Mesothelial cell of epicardium (in vitro differentiated cells): ENCODE results near the gene PRRT1. TPM values are rescaled to one million over a fixed set of nuclear protein-coding genes. Genes with fewer than 3 reads are reported as not detected.

Experiments
- DNase-seq, 2 experiments: peaks; one replicate each; pipeline ENCODE4 v3.0.0; 2021; ENCODE audit warnings: low spot score in 2 of 2; ENCODE audit not compliant: unreplicated experiment in 2 of 2
- H3K27ac Mint-ChIP-seq: 2 replicates; pipeline ENCODE4 v1.8.0; 2021; ENCODE audit warnings: mixed read lengths
- H3K27me3 Mint-ChIP-seq: 2 replicates; pipeline ENCODE4 v1.8.0; 2021; ENCODE audit warnings: low read depth, mixed read lengths
- H3K36me3 Mint-ChIP-seq: 2 replicates; pipeline ENCODE4 v1.8.0; 2021; ENCODE audit warnings: mixed read lengths
- H3K4me1 Mint-ChIP-seq: 2 replicates; pipeline ENCODE4 v1.8.0; 2021; ENCODE audit warnings: mixed read lengths
- H3K4me3 Mint-ChIP-seq: 2 replicates; pipeline ENCODE4 v1.8.0; 2021; ENCODE audit warnings: mild to moderate bottlenecking, moderate library complexity, mixed read lengths
- H3K9me3 Mint-ChIP-seq: 2 replicates; pipeline ENCODE4 v1.8.0; 2021; ENCODE audit warnings: mixed read lengths
- total RNA-seq: library from RNA; stranded (reverse); gene quantifications from 3 replicates; pipeline ENCODE4 v1.2.1, GENCODE V29; 2021
- TF ChIP-seq, protein P1 (sequence below): fragments of 200-600 bp; sonication (generic); IDR thresholded peaks from one replicate; pipeline ENCODE4 v1.5.0; 2021; ENCODE audit warnings: antibody characterized with exemption; ENCODE audit not compliant: unreplicated experiment

Gene PRRT1
- total RNA-seq, 1 donor from 2014 or later = 3.0 TPM

DNA sequence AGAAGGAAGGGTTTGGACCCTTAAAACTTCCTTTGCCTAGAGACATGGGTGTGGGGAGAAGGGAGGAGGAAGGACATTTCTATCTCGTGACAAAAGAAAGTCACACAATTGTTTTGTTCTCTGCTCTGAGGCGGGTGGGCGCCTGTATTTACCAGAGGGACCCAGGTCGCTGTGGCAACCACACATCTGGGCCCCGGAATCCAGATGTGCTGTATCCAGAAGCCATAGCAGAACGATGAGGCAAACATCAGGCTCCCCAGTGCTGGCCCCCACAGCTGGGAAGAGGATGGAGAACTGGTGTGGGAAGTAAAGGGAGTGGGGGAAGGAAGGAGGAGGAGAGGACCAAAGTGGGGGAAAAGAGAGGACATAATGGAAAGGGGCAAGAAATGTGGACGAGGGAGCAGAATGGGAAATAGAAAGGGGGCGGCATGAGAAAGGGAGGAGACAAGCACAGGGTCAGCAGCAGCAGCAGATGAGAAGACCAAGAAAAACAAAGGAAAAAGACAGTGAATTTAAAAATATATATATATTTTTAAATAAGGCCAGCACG lies 39.2 kb downstream of the PRRT1 start:
- Mint-ChIP-seq H3K4me1 (peaks cover 23% of the 10 kb centered on the region), H3K27ac (peak overlapping the region; percentile 4), H3K4me3 (no peak overlapping the region), H3K27me3 (peaks cover 24% of the 10 kb centered on the region), H3K36me3 (peaks cover 12% of the 10 kb centered on the region), H3K9me3 (no peaks in the 10 kb centered on the region)
- DNase-seq = no peak
- TF ChIP-seq, protein P1, sequence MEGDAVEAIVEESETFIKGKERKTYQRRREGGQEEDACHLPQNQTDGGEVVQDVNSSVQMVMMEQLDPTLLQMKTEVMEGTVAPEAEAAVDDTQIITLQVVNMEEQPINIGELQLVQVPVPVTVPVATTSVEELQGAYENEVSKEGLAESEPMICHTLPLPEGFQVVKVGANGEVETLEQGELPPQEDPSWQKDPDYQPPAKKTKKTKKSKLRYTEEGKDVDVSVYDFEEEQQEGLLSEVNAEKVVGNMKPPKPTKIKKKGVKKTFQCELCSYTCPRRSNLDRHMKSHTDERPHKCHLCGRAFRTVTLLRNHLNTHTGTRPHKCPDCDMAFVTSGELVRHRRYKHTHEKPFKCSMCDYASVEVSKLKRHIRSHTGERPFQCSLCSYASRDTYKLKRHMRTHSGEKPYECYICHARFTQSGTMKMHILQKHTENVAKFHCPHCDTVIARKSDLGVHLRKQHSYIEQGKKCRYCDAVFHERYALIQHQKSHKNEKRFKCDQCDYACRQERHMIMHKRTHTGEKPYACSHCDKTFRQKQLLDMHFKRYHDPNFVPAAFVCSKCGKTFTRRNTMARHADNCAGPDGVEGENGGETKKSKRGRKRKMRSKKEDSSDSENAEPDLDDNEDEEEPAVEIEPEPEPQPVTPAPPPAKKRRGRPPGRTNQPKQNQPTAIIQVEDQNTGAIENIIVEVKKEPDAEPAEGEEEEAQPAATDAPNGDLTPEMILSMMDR = no peak

DNA sequence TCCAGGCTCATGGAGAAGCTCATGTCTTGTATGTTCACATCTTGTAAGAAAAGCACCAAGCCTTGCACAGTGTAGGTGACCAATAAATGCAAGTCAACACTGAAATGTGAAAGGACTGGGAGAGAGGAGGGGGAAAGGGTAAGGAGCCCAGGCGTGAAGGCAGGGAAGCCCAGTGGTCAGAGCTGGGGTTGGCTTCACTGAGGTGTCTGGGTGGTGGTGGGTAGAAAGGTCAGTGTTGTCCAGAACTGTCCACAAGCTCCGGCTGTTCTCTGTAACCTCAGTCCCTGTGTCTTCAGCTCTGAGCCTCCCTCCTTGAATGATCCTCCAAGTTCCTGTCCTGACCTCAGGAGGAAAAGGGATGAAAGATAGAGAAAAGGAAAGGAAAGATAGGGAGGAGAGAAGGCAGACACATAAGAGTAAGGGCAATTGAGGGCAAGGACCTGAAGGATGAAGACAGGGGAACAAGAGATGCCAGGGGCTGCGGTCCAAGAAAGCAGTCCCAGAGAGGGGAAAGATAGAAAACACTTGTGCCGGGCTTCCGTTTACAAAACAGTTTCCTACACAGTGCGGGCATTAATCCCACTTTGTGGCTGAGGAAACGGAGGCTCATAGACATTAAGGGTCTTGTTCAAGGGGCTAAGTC lies 40.2 kb downstream of the PRRT1 start:
- H3K27ac Mint-ChIP-seq = peak overlapping the region; percentile 4
- no peak overlapping the region for H3K4me3 Mint-ChIP-seq
- H3K9me3 Mint-ChIP-seq = no peaks in the 10 kb centered on the region
- H3K4me1 Mint-ChIP-seq = peaks cover 25% of the 10 kb centered on the region
- TF ChIP-seq, protein P1 = no peak
- DNase-seq = no peak
- H3K36me3 Mint-ChIP-seq = peaks cover 11% of the 10 kb centered on the region
- H3K27me3 Mint-ChIP-seq = peaks cover 33% of the 10 kb centered on the region

DNA sequence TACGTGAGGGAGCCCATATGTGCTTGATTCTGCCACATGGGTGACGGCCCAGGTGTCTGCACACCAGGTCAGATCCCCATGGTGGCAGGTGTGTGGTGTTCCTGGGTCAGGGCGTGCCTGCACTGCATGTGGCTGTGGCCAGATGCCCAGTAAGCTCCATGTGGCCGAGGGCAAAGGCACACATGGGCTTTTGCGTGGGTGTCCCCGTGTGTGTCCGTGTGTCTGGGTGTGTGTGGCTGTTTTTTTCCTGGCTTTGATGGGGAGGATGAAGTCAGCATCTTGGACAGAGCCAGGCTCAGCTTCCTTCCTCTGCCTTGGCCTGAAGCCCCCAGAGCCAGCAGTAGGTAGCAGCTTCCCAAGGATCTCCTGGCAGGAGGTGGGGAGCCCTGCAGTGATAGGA lies 41.1 kb downstream of the PRRT1 start:
- DNase-seq = no peak
- Mint-ChIP-seq H3K4me3 (no peak overlapping the region), H3K27me3 (peaks cover 38% of the 10 kb centered on the region), H3K36me3 (peaks cover 4% of the 10 kb centered on the region), H3K4me1 (peaks cover 25% of the 10 kb centered on the region), H3K27ac (no peak overlapping the region), H3K9me3 (no peaks in the 10 kb centered on the region)
- TF ChIP-seq, protein P1 = no peak

DNA sequence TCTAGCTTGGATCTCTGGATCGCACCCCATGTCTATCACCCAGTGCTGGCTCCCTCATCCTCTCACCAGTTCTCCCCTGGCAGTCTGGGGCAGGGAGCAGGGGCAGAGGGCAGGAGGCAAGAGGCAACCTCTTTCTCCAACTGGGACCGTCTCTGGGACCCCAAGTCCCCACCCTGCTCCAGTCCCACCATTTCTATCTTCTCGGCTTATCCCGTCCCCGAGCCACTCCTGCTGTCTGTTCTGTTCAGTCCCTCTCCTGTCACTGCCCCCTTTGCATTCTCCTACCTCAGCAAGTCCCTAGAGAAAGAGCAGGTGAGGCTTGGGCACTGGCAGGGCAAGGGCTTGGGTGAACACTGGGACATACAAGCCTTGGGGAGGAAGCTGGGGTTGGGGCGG lies 42.0 kb downstream of the PRRT1 start:
- TF ChIP-seq, protein P1 = no peak
- H3K27ac Mint-ChIP-seq = no peak overlapping the region
- H3K4me1 Mint-ChIP-seq = peaks cover 20% of the 10 kb centered on the region
- no peak for DNase-seq
- peaks cover 2% of the 10 kb centered on the region for H3K36me3 Mint-ChIP-seq
- no peaks in the 10 kb centered on the region for H3K9me3 Mint-ChIP-seq
- peaks cover 45% of the 10 kb centered on the region for H3K27me3 Mint-ChIP-seq
- no peak overlapping the region for H3K4me3 Mint-ChIP-seq

DNA sequence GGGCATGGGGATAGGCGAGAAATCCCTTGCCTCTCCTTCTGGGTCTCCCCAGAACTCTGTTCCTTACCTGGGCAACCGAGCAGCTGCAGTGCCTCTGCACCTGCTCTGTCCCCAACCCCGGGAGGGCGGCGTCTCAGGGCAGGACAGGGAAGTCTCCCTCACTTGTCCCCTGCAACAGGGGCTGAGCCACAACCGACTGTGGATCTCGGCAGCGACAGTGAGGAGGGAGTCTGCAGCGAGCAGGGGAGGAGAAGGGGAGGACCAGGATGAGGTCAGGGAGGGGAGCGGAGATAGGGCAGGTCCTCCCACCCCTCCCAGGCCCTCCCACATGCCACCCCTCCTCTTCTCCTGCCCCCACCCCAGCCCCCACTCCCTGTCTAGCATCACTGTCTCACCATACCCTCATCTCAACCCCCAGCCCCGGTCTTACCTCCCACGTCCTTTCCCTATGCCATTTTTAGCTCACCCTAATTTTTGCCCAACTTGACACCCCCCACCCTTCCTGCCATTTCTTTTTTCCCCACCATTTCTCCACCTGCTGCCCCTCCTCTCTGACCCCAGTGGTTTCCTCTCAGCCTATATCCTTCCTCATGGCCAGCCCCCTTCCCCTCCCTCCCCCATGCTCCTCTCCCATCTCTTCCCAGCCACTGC lies 42.5 kb downstream of the PRRT1 start, which contains the start of gene TNXB:
Gene TNXB, minus strand, starts transcription at position 225 of the 651 bp plus-strand sequence. CDS start 11,140 bp downstream, outside the sequence.
- Mint-ChIP-seq H3K9me3 (no peaks in the 10 kb centered on the region), H3K4me1 (peaks cover 18% of the 10 kb centered on the region), H3K27me3 (peaks cover 48% of the 10 kb centered on the region), H3K27ac (peak within 1 kb of the TSS; percentile 65), H3K36me3 (no peaks in the 10 kb centered on the region), H3K4me3 (peak within 1 kb of the TSS; percentile 1)
- TF ChIP-seq, protein P1 = no peak
- no peak for DNase-seq
